Smooth muscle cell of trachea (primary cell): ENCODE measurements around the gene MRLN. TPM values are rescaled to one million over a fixed set of nuclear protein-coding genes. Genes with fewer than 3 reads are reported as not detected.

Source experiments
- total RNA-seq: library from RNA; depleted of rRNA; stranded (reverse); fragments of >200 nt; gene quantifications from 2 replicates; pipeline ENCODE4 v1.2.1, GENCODE V29; 2014

MRLN gene
- total RNA-seq: not detected in 2 replicates

GRCh38 chr10:59753267-59753666 is at the start of gene MRLN:
TSS of gene MRLN (minus strand) at chr10:59753455.

GRCh38 chr10:59709395-59710125 is 43.7 kb downstream of the MRLN start, which contains the start of gene SLC16A9:
TSS of gene SLC16A9 (minus strand) at chr10:59709850. CDS start at chr10:59684291, 25,559 bp downstream.

Other genes with a start within 250 kb of the MRLN start
- 0.33 and 1.9 TPM in 2 replicates for gene SLC16A9, start 43.6 kb downstream of the MRLN start, total RNA-seq
- gene CCDC6, start 153.1 kb upstream of the MRLN start, total RNA-seq: 34.7 and 42.2 TPM in 2 replicates